Lung (tissue), 12 donors: ENCODE measurements around the gene WDR45B. TPM values are rescaled to one million over a fixed set of nuclear protein-coding genes. Genes with fewer than 3 reads are reported as not detected.
A peak's percentile ranks its signal among the peaks of the same experiment; 100 is the strongest.

Experiments used
- ATAC-seq: fragments of 200-7000 bp; cut with Tn5 transposase; one replicate; pipeline ENCODE4 v1.9.1; 2020; ENCODE audit warnings: moderate number of reproducible peaks; ENCODE audit not compliant: insufficient read depth, low FRiP score
- DNase-seq, 3 donors: peaks; one replicate each; pipeline ENCODE4 v3.0.0-alpha.2; 2013 to 2017
- H3K27ac ChIP-seq, 2 donors: one replicate each; pipeline ENCODE4 v1.5.1; 2013; ENCODE audit warnings: mild to moderate bottlenecking in 2 of 2, moderate library complexity in 2 of 2, control low read depth in 1 of 2, inconsistent platforms in 1 of 2, low read depth in 1 of 2, low read length in 1 of 2
- H3K27me3 ChIP-seq, 3 donors: one replicate each; pipeline ENCODE4 v1.5.1; 2013; ENCODE audit warnings: low read length in 2 of 3; ENCODE audit not compliant: control insufficient read depth in 3 of 3, insufficient read depth in 3 of 3
- H3K36me3 ChIP-seq, 4 donors: one replicate each; pipeline ENCODE4 v1.5.1; 2013; ENCODE audit warnings: low read length in 4 of 4, mild to moderate bottlenecking in 1 of 4, moderate library complexity in 1 of 4; ENCODE audit not compliant: control insufficient read depth in 4 of 4, insufficient read depth in 4 of 4
- H3K4me1 ChIP-seq, 5 donors: one replicate each; pipeline ENCODE4 v1.5.1; 2013; ENCODE audit warnings: low read length in 5 of 5, mild to moderate bottlenecking in 2 of 5, moderate library complexity in 1 of 5; ENCODE audit not compliant: control insufficient read depth in 5 of 5, insufficient read depth in 5 of 5
- H3K4me3 ChIP-seq: one replicate; pipeline ENCODE4 v1.5.1; 2013; ENCODE audit warnings: mild to moderate bottlenecking, control low read depth, moderate library complexity
- H3K9ac ChIP-seq, 2 donors: one replicate each; pipeline ENCODE4 v1.5.1; 2013; ENCODE audit warnings: low read length in 2 of 2, control low read depth in 1 of 2; ENCODE audit not compliant: insufficient read depth in 1 of 2
- H3K9me3 ChIP-seq, 4 donors: one replicate each; pipeline ENCODE4 v1.5.1; 2013; ENCODE audit warnings: low read length in 3 of 4, mild to moderate bottlenecking in 1 of 4, moderate library complexity in 1 of 4; ENCODE audit not compliant: control insufficient read depth in 4 of 4, insufficient read depth in 3 of 4
- CTCF ChIP-seq: IDR thresholded peaks from 2 replicates; pipeline ENCODE4 v1.5.1; 2012; ENCODE audit warnings: mild to moderate bottlenecking; ENCODE audit errors: control extremely low read depth, extremely low read depth
- WGBS, 2 donors: extraction: QIAGEN DNeasy Blood & Tissue Kit; methylation state at CpG; one replicate each; pipeline ENCODE4 v1.1.7; 2013; 5-methylcytosine and 5-hydroxymethylcytosine counted together
- polyA plus RNA-seq, 2 donors: library from polyadenylated mRNA; stranded (reverse); fragments of 200-250 nt; gene quantifications; one replicate each; pipeline ENCODE4 v1.2.1, GENCODE V29; 2013
- total RNA-seq, 2 donors: library from RNA; depleted of rRNA in 1 of 2; stranded (reverse); fragments of >200 nt in 1 of 2; gene quantifications; one replicate each; pipeline ENCODE4 v1.2.1, GENCODE V29; 2014 to 2021
- donor health status: control.
- donor health status: control.
- donor health status: Bipolar disorder and iron deficiency.
- donor health status: healthy.
- donor health status: DM: yes; HTN: yes; CAD: no.

Gene WDR45B
- total and polyA plus RNA-seq, 4 donors, result 39.6 to 92.8 (median 65.0) TPM

GRCh38 chr17:82603981-82604448, 44.2 kb downstream of the WDR45B start:
- TF ChIP-seq CTCF, result no peak
- H3K27ac ChIP-seq, result peak overlapping the region in 1 of 2 donors; percentile 91
- H3K27me3 ChIP-seq, result no peaks in the 10 kb centered on the region
- ATAC-seq (peak; percentile 67), DNase-seq (peak; percentile 67 to 83 (median 82))
- H3K36me3 ChIP-seq, result peaks cover 10 to 33% (median 20%) of the 10 kb centered on the region in 4 donors
- H3K4me3 ChIP-seq, result no peak overlapping the region
- H3K9me3 ChIP-seq, result no peaks in the 10 kb centered on the region
- no peak overlapping the region for H3K9ac ChIP-seq
- 28 to 30% methylated on average over 18 of the region's 18 CpGs for WGBS, 2 donors
- H3K4me1 ChIP-seq, result peaks cover 0 to 25% (median 8%) of the 10 kb centered on the region in 5 donors

GRCh38 chr17:82602986-82603710, 45.1 kb downstream of the WDR45B start:
- ATAC-seq, result no peak
- peak overlapping the region in 1 of 2 donors; percentile 91 for H3K27ac ChIP-seq
- no peak for TF ChIP-seq CTCF
- H3K4me1 ChIP-seq, result peaks cover 0 to 25% (median 8%) of the 10 kb centered on the region in 5 donors
- no peak for DNase-seq
- peaks cover 0 to 2% (median 0%) of the 10 kb centered on the region in 4 donors for H3K9me3 ChIP-seq
- H3K27me3 ChIP-seq, result no peaks in the 10 kb centered on the region
- no peak overlapping the region for H3K9ac ChIP-seq
- peaks cover 10 to 38% (median 26%) of the 10 kb centered on the region in 4 donors for H3K36me3 ChIP-seq
- H3K4me3 ChIP-seq, result no peak overlapping the region
- 77 to 81% methylated on average over 20 of the region's 20 CpGs for WGBS, 2 donors

GRCh38 chr17:82602487-82602886, 45.8 kb downstream of the WDR45B start:
- peaks cover 0 to 25% (median 8%) of the 10 kb centered on the region in 5 donors for H3K4me1 ChIP-seq
- H3K36me3 ChIP-seq, result peaks cover 10 to 38% (median 25%) of the 10 kb centered on the region in 4 donors
- H3K9ac ChIP-seq, result no peak overlapping the region
- no peak for ATAC-seq
- no peak for TF ChIP-seq CTCF
- no peak overlapping the region for H3K4me3 ChIP-seq
- no peak for DNase-seq
- H3K27ac ChIP-seq, result peak overlapping the region in 1 of 2 donors; percentile 71
- no peaks in the 10 kb centered on the region for H3K27me3 ChIP-seq
- peaks cover 0 to 2% (median 0%) of the 10 kb centered on the region in 4 donors for H3K9me3 ChIP-seq
- 64 to 66% methylated on average over 21 of the region's 21 CpGs for WGBS, 2 donors
